Neural cell (in vitro differentiated cells): ENCODE data around the gene COMT. TPM values are rescaled to one million over a fixed set of nuclear protein-coding genes. Genes with fewer than 3 reads are reported as not detected.

ENCODE experiments used
- H2AFZ ChIP-seq: fragments of 200-600, 300-800 bp; sonication (generic), shearing (Covaris generic); 2 replicates; pipeline ENCODE4 v1.6.0; 2014; ENCODE audit warnings: low read depth, mild to moderate bottlenecking, antibody characterized with exemption, low read length, moderate library complexity
- H3F3A ChIP-seq: fragments of 200-600 bp; shearing (Covaris generic); 2 replicates; pipeline ENCODE4 v1.6.1; 2016; ENCODE audit warnings: mild to moderate bottlenecking, moderate library complexity, mixed read lengths, antibody characterized with exemption, low read length; ENCODE audit not compliant: insufficient read depth, poor library complexity, severe bottlenecking
- H3K27ac ChIP-seq: fragments of 200-600, 300-800 bp; sonication (generic), shearing (Covaris generic); 2 replicates; pipeline ENCODE4 v1.5.1; 2014; ENCODE audit warnings: mild to moderate bottlenecking, low read length, moderate library complexity
- H3K27me3 ChIP-seq: fragments of 300-800, 200-600 bp; sonication (generic), shearing (Covaris generic); 2 replicates; pipeline ENCODE4 v1.6.0; 2014; ENCODE audit warnings: mild to moderate bottlenecking, low read depth, low read length, moderate library complexity; ENCODE audit not compliant: insufficient read depth
- H3K36me3 ChIP-seq: fragments of 300-800, 200-600 bp; sonication (generic), shearing (Covaris generic); 2 replicates; pipeline ENCODE4 v1.5.1; 2014; ENCODE audit warnings: mild to moderate bottlenecking, antibody characterized with exemption, low read length, moderate library complexity; ENCODE audit not compliant: insufficient read depth
- H3K4me2 ChIP-seq: fragments of 300-800, 200-600 bp; sonication (generic), shearing (Covaris generic); 2 replicates; pipeline ENCODE4 v1.6.0; 2014; ENCODE audit warnings: mild to moderate bottlenecking, low read length
- H3K4me3 ChIP-seq: fragments of 300-800, 200-600 bp; sonication (generic), shearing (Covaris generic); 2 replicates; pipeline ENCODE4 v1.5.1; 2014; ENCODE audit warnings: mild to moderate bottlenecking, low read length, moderate library complexity
- H3K79me2 ChIP-seq: fragments of 200-600 bp; shearing (Covaris generic); replicated peaks from 2 replicates; pipeline ENCODE4 v1.6.0; 2014; ENCODE audit warnings: mild to moderate bottlenecking, low read length, moderate library complexity; ENCODE audit not compliant: insufficient read depth
- H3K9ac ChIP-seq: fragments of 300-800, 200-600 bp; sonication (generic), shearing (Covaris generic); 2 replicates; pipeline ENCODE4 v1.6.1; 2016; ENCODE audit warnings: mild to moderate bottlenecking, low read length, mixed read lengths
- H3K9me2 ChIP-seq: fragments of 200-600 bp; shearing (Covaris generic); 2 replicates; pipeline ENCODE4 v1.6.1; 2016; ENCODE audit warnings: mild to moderate bottlenecking, low read length, mixed read lengths; ENCODE audit not compliant: insufficient read depth
- H3K9me3 ChIP-seq: fragments of 200-600, 300-800 bp; sonication (generic), shearing (Covaris generic); 2 replicates; pipeline ENCODE4 v1.6.1; 2016; ENCODE audit warnings: mild to moderate bottlenecking, mixed run types, low read length, moderate library complexity, mixed read lengths
- H4K20me1 ChIP-seq: fragments of 200-600 bp; shearing (Covaris generic); 2 replicates; pipeline ENCODE4 v1.6.1; 2016; ENCODE audit warnings: mild to moderate bottlenecking, mixed run types; ENCODE audit not compliant: insufficient read depth
- EP300 ChIP-seq: fragments of 450-650 bp; conservative IDR thresholded peaks from 2 replicates; pipeline ENCODE4 v1.6.1; 2014; ENCODE audit warnings: antibody characterized with exemption, mild to moderate bottlenecking, moderate library complexity; ENCODE audit not compliant: poor library complexity, severe bottlenecking
- EZH2 ChIP-seq: fragments of 200-600, 300-800 bp; shearing (Covaris generic), sonication (generic); IDR thresholded peaks from 2 replicates; pipeline ENCODE4 v1.6.1; 2014; ENCODE audit warnings: antibody characterized with exemption, low read length, borderline replicate concordance, mild to moderate bottlenecking; ENCODE audit not compliant: insufficient read depth, poor library complexity, severe bottlenecking
- MXI1 ChIP-seq: fragments of 450-650 bp; conservative IDR thresholded peaks from 2 replicates; pipeline ENCODE4 v1.6.1; 2014; ENCODE audit warnings: antibody characterized with exemption, mild to moderate bottlenecking; ENCODE audit not compliant: poor library complexity, severe bottlenecking
- POLR2AphosphoS5 ChIP-seq: IDR thresholded peaks from 2 replicates; pipeline ENCODE4 v1.6.1; 2012
- RAD21 ChIP-seq: fragments of 450-650 bp; conservative IDR thresholded peaks from 2 replicates; pipeline ENCODE4 v1.6.1; 2014; ENCODE audit warnings: antibody characterized with exemption, mild to moderate bottlenecking, moderate library complexity
- SMC3 ChIP-seq: fragments of 450-650 bp; conservative IDR thresholded peaks from 2 replicates; pipeline ENCODE4 v1.6.1; 2014; ENCODE audit warnings: antibody characterized with exemption, mild to moderate bottlenecking, moderate library complexity; ENCODE audit not compliant: poor library complexity
- TAF1 ChIP-seq: IDR thresholded peaks from 2 replicates; pipeline ENCODE4 v1.6.1; 2012; ENCODE audit warnings: low read depth
- polyA plus RNA-seq: library from polyadenylated mRNA; depleted of rRNA; stranded (reverse); fragments of >200 nt; gene quantifications from 2 replicates; pipeline ENCODE4 v1.2.3, GENCODE V29; 2014
- TF ChIP-seq, protein P1 (sequence below): IDR thresholded peaks from 2 replicates; pipeline ENCODE4 v1.6.1; 2012; ENCODE audit warnings: borderline replicate concordance
- TF ChIP-seq, protein P2 (sequence below): fragments of 450-650 bp; IDR thresholded peaks from 2 replicates; pipeline ENCODE4 v1.5.1; 2014; ENCODE audit warnings: antibody characterized with exemption, mild to moderate bottlenecking, moderate library complexity; ENCODE audit not compliant: poor library complexity, severe bottlenecking

COMT gene
- polyA plus RNA-seq, 1 donor from 2014 or later, result 14.2 TPM

DNA sequence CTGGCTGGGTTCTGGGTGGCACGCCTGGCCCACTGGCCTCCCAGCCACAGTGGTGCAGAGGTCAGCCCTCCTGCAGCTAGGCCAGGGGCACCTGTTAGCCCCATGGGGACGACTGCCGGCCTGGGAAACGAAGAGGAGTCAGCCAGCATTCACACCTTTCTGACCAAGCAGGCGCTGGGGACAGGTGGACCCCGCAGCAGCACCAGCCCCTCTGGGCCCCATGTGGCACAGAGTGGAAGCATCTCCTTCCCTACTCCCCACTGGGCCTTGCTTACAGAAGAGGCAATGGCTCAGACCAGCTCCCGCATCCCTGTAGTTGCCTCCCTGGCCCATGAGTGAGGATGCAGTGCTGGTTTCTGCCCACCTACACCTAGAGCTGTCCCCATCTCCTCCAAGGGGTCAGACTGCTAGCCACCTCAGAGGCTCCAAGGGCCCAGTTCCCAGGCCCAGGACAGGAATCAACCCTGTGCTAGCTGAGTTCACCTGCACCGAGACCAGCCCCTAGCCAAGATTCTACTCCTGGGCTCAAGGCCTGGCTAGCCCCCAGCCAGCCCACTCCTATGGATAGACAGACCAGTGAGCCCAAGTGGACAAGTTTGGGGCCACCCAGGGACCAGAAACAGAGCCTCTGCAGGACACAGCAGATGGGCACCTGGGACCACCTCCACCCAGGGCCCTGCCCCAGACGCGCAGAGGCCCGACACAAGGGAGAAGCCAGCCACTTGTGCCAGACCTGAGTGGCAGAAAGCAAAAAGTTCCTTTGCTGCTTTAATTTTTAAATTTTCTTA is 27.8 kb downstream of the COMT start:
- no peaks in the 10 kb centered on the region for H3K27me3 ChIP-seq
- peaks cover 16% of the 10 kb centered on the region for H3K36me3 ChIP-seq
- H3F3A ChIP-seq, result no peaks in the 10 kb centered on the region
- no peak overlapping the region for H3K27ac ChIP-seq
- no peaks in the 10 kb centered on the region for H3K79me2 ChIP-seq
- H2AFZ ChIP-seq, result no peak overlapping the region
- H3K4me2 ChIP-seq, result no peak overlapping the region
- H3K4me3 ChIP-seq, result no peak overlapping the region
- TF ChIP-seq POLR2AphosphoS5 (no peak), SMC3 (no peak), EP300 (no peak), EZH2 (no peak), RAD21 (no peak), MXI1 (no peak), TAF1 (no peak)
- TF ChIP-seq, protein P1, sequence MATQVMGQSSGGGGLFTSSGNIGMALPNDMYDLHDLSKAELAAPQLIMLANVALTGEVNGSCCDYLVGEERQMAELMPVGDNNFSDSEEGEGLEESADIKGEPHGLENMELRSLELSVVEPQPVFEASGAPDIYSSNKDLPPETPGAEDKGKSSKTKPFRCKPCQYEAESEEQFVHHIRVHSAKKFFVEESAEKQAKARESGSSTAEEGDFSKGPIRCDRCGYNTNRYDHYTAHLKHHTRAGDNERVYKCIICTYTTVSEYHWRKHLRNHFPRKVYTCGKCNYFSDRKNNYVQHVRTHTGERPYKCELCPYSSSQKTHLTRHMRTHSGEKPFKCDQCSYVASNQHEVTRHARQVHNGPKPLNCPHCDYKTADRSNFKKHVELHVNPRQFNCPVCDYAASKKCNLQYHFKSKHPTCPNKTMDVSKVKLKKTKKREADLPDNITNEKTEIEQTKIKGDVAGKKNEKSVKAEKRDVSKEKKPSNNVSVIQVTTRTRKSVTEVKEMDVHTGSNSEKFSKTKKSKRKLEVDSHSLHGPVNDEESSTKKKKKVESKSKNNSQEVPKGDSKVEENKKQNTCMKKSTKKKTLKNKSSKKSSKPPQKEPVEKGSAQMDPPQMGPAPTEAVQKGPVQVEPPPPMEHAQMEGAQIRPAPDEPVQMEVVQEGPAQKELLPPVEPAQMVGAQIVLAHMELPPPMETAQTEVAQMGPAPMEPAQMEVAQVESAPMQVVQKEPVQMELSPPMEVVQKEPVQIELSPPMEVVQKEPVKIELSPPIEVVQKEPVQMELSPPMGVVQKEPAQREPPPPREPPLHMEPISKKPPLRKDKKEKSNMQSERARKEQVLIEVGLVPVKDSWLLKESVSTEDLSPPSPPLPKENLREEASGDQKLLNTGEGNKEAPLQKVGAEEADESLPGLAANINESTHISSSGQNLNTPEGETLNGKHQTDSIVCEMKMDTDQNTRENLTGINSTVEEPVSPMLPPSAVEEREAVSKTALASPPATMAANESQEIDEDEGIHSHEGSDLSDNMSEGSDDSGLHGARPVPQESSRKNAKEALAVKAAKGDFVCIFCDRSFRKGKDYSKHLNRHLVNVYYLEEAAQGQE, result no peak
- TF ChIP-seq, protein P2, sequence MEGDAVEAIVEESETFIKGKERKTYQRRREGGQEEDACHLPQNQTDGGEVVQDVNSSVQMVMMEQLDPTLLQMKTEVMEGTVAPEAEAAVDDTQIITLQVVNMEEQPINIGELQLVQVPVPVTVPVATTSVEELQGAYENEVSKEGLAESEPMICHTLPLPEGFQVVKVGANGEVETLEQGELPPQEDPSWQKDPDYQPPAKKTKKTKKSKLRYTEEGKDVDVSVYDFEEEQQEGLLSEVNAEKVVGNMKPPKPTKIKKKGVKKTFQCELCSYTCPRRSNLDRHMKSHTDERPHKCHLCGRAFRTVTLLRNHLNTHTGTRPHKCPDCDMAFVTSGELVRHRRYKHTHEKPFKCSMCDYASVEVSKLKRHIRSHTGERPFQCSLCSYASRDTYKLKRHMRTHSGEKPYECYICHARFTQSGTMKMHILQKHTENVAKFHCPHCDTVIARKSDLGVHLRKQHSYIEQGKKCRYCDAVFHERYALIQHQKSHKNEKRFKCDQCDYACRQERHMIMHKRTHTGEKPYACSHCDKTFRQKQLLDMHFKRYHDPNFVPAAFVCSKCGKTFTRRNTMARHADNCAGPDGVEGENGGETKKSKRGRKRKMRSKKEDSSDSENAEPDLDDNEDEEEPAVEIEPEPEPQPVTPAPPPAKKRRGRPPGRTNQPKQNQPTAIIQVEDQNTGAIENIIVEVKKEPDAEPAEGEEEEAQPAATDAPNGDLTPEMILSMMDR, result no peak
- no peaks in the 10 kb centered on the region for H3K9me2 ChIP-seq
- H4K20me1 ChIP-seq, result no peaks in the 10 kb centered on the region
- no peaks in the 10 kb centered on the region for H3K9me3 ChIP-seq
- H3K9ac ChIP-seq, result no peak overlapping the region

DNA sequence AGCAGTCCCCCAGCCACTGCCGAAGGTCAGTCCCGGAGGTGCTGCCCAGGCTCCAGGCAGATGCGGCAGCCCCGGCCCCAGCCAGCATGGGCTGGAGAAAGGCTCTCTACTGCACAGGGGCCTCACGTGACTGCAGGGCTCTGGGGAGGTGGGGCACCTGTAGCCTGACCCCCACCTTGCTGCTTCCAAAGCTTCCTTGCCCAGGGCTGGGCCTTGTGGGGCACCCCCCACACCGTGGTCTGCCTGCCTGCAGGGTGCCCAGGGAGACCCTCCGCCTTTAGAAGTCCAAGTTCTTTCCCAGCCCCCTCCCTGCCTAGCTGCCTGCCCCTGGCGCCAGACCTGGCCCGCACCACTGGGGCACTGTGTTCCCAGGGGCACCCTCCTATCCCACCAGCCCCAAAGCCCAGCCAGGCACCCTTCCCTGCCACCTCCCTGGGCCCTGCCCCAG is 28.5 kb downstream of the COMT start:
- Histone ChIP-seq H3F3A (no peaks in the 10 kb centered on the region), H4K20me1 (no peaks in the 10 kb centered on the region), H3K27ac (no peak overlapping the region), H3K4me3 (no peak overlapping the region), H3K9me3 (no peaks in the 10 kb centered on the region), H3K27me3 (no peaks in the 10 kb centered on the region), H3K79me2 (no peaks in the 10 kb centered on the region), H2AFZ (no peak overlapping the region), H3K4me2 (no peak overlapping the region), H3K36me3 (peaks cover 16% of the 10 kb centered on the region), H3K9ac (no peak overlapping the region), H3K9me2 (no peaks in the 10 kb centered on the region)
- no peak for TF ChIP-seq POLR2AphosphoS5
- TF ChIP-seq TAF1, result no peak
- TF ChIP-seq, protein P1, result no peak
- TF ChIP-seq MXI1, result no peak
- TF ChIP-seq EZH2, result no peak
- TF ChIP-seq RAD21, result no peak
- no peak for TF ChIP-seq SMC3
- TF ChIP-seq EP300, result no peak
- TF ChIP-seq, protein P2, result no peak
